H1 (cell line): Measurements from ENCODE around the gene RERE. TPM values are rescaled to one million over a fixed set of nuclear protein-coding genes. Genes with fewer than 3 reads are reported as not detected.

Source experiments
- CTCF ChIA-PET: fragments of 300-600 bp; sonication (Branson Sonifier 250); formaldehyde crosslinking; loops from one replicate; lab custom pipeline; 2021; ENCODE audit not compliant: partially characterized antibody; lab: Charles Lee
- POLR2A ChIA-PET: fragments of 300-600 bp; sonication (Branson Sonifier 250); formaldehyde crosslinking; loops from one replicate; lab custom pipeline; 2021; ENCODE audit warnings: inconsistent platforms; ENCODE audit not compliant: partially characterized antibody; lab: Charles Lee
- DNase-seq, 2 experiments: peaks; one replicate each; pipeline versions ENCODE4 v3.0.0 to v3.0.0-alpha.2; 2010 to 2022; ENCODE audit warnings: low spot score in 2 of 2, low read depth in 1 of 2, mixed read lengths in 1 of 2
- FAIRE-seq: peaks from 2 replicates; lab custom pipeline; 2011; peaks lifted over from hg19 to GRCh38; lab: Jason Lieb, UNC
- H2AFZ ChIP-seq: 2 replicates; pipeline ENCODE4 v1.8.1; 2012; ENCODE audit warnings: low read length, inconsistent platforms
- H2AK5ac ChIP-seq: 2 replicates; pipeline ENCODE4 v1.6.1; 2013; ENCODE audit warnings: low read depth, low read length
- H2BK120ac ChIP-seq: replicated peaks from 2 replicates; pipeline ENCODE3; 2013; ENCODE audit warnings: low read depth, low read length, inconsistent platforms
- H2BK12ac ChIP-seq: 2 replicates; pipeline ENCODE4 v1.6.1; 2013; ENCODE audit warnings: low read depth, low read length
- H2BK15ac ChIP-seq: 2 replicates; pipeline ENCODE4 v1.6.1; 2013; ENCODE audit warnings: low read length
- H2BK20ac ChIP-seq: 2 replicates; pipeline ENCODE4 v1.6.1; 2013; ENCODE audit warnings: low read length
- H2BK5ac ChIP-seq: 2 replicates; pipeline ENCODE4 v1.6.1; 2013; ENCODE audit warnings: low read depth, low read length
- H3K14ac ChIP-seq: 2 replicates; pipeline ENCODE4 v1.6.1; 2013; ENCODE audit warnings: inconsistent platforms; ENCODE audit not compliant: insufficient read length
- H3K18ac ChIP-seq: 2 replicates; pipeline ENCODE4 v1.6.1; 2013; ENCODE audit warnings: low read length; ENCODE audit errors: extremely low read depth
- H3K23ac ChIP-seq: 2 replicates; pipeline ENCODE4 v1.6.1; 2013; ENCODE audit warnings: inconsistent platforms; ENCODE audit not compliant: insufficient read length
- H3K23me2 ChIP-seq: 2 replicates; pipeline ENCODE4 v1.6.1; 2013; ENCODE audit warnings: low read depth, low read length
- H3K27ac ChIP-seq: 2 replicates; pipeline ENCODE4 v1.6.1; 2011; ENCODE audit warnings: low read depth, low read length, inconsistent platforms
- H3K27me3 ChIP-seq, 4 experiments: replicated peaks in 1 of 4; 1 replicate in 1 of 4; 2 replicates in 3 of 4; pipeline versions ENCODE4 v1.6.1 to v1.8.1; 2011 to 2013; ENCODE audit warnings: low read length in 3 of 4, mild to moderate bottlenecking in 3 of 4, inconsistent platforms in 2 of 4, mixed read lengths in 2 of 4, moderate library complexity in 1 of 4; ENCODE audit not compliant: control insufficient read depth in 3 of 4, insufficient read depth in 3 of 4; ENCODE audit errors: extremely low read depth in 1 of 4
- H3K36me3 ChIP-seq, 4 experiments: 2 replicates each; pipeline versions ENCODE4 v1.6.1 to v1.8.1; 2011 to 2013; ENCODE audit warnings: mild to moderate bottlenecking in 4 of 4, low read length in 3 of 4, moderate library complexity in 2 of 4, control low read depth in 1 of 4, inconsistent platforms in 1 of 4; ENCODE audit not compliant: insufficient read depth in 4 of 4, control insufficient read depth in 2 of 4
- H3K4ac ChIP-seq: replicated peaks from 2 replicates; pipeline ENCODE3; 2013; ENCODE audit warnings: low read length, low read depth, mixed read lengths, inconsistent platforms; ENCODE audit not compliant: insufficient read length
- H3K4me1 ChIP-seq, 4 experiments: replicated peaks in 1 of 4; 1 replicate in 1 of 4; 2 replicates in 3 of 4; pipeline versions ENCODE4 v1.6.1 to v1.8.1; 2011 to 2013; ENCODE audit warnings: low read length in 3 of 4, inconsistent platforms in 2 of 4, mixed read lengths in 1 of 4; ENCODE audit not compliant: insufficient read depth in 4 of 4, control insufficient read depth in 3 of 4
- H3K4me2 ChIP-seq, 2 experiments: 2 replicates each; pipeline versions ENCODE4 v1.6.1 to v1.8.1; 2011 to 2013; ENCODE audit warnings: low read depth in 2 of 2, low read length in 2 of 2, control low read depth in 1 of 2, inconsistent platforms in 1 of 2, mild to moderate bottlenecking in 1 of 2; ENCODE audit not compliant: insufficient read depth in 1 of 2
- H3K4me3 ChIP-seq, 4 experiments: fragments of 200-600, 300-600 bp in 1 of 4; sonication (generic), shearing (Covaris generic), sonication (Bioruptor Twin) in 1 of 4; 2 replicates each; pipeline versions ENCODE4 v1.5.1 to v1.8.1; 2011 to 2016; ENCODE audit warnings: low read length in 4 of 4, low read depth in 3 of 4, control low read depth in 2 of 4, inconsistent platforms in 2 of 4, mild to moderate bottlenecking in 2 of 4, mixed read lengths in 1 of 4, moderate library complexity in 1 of 4; ENCODE audit not compliant: insufficient read depth in 2 of 4; ENCODE audit errors: extremely low read depth in 1 of 4
- H3K56ac ChIP-seq: replicated peaks from 2 replicates; pipeline ENCODE3; 2013; ENCODE audit warnings: low read depth, mild to moderate bottlenecking, mixed read lengths, low read length, inconsistent platforms; ENCODE audit not compliant: insufficient read length
- H3K79me1 ChIP-seq: 2 replicates; pipeline ENCODE4 v1.6.1; 2013; ENCODE audit warnings: low read depth, low read length, control low read depth
- H3K79me2 ChIP-seq, 2 experiments: 2 replicates each; pipeline versions ENCODE4 v1.6.1 to v1.8.1; 2012 to 2013; ENCODE audit warnings: low read length in 2 of 2, mild to moderate bottlenecking in 2 of 2, inconsistent platforms in 1 of 2; ENCODE audit not compliant: insufficient read depth in 2 of 2, control insufficient read depth in 1 of 2
- H3K9ac ChIP-seq, 4 experiments: replicated peaks in 1 of 4; 1 replicate in 1 of 4; 2 replicates in 3 of 4; pipeline versions ENCODE4 v1.6.1 to v1.8.1; 2011 to 2013; ENCODE audit warnings: low read depth in 3 of 4, low read length in 3 of 4, control low read depth in 2 of 4, mild to moderate bottlenecking in 2 of 4, moderate library complexity in 2 of 4, inconsistent platforms in 1 of 4; ENCODE audit errors: extremely low read depth in 1 of 4
- H3K9me3 ChIP-seq, 2 experiments: 2 replicates each; pipeline versions ENCODE4 v1.6.1 to v1.8.1; 2012 to 2013; ENCODE audit warnings: mild to moderate bottlenecking in 2 of 2, moderate library complexity in 2 of 2, control low read depth in 1 of 2, inconsistent platforms in 1 of 2, low read depth in 1 of 2, low read length in 1 of 2, mixed read lengths in 1 of 2; ENCODE audit not compliant: insufficient read depth in 2 of 2
- H4K20me1 ChIP-seq, 2 experiments: replicated peaks in 1 of 2; 2 replicates each; pipeline versions ENCODE3 to v1.8.1; 2011 to 2013; ENCODE audit warnings: inconsistent platforms in 2 of 2, low read length in 2 of 2, mild to moderate bottlenecking in 1 of 2; ENCODE audit not compliant: insufficient read depth in 2 of 2, control insufficient read depth in 1 of 2
- H4K5ac ChIP-seq: 2 replicates; pipeline ENCODE4 v1.6.1; 2013; ENCODE audit warnings: low read length, low read depth, mixed read lengths, inconsistent platforms; ENCODE audit not compliant: insufficient read length
- H4K8ac ChIP-seq: 2 replicates; pipeline ENCODE4 v1.8.0; 2013; ENCODE audit warnings: mild to moderate bottlenecking, moderate library complexity, low read length, inconsistent platforms; ENCODE audit not compliant: insufficient read depth; ENCODE audit errors: extremely low read depth
- H4K91ac ChIP-seq: replicated peaks from 2 replicates; pipeline ENCODE3; 2013; ENCODE audit warnings: low read length, mixed read lengths, inconsistent platforms; ENCODE audit not compliant: insufficient read length
- BCL11A ChIP-seq, 2 experiments: IDR thresholded peaks; one replicate each; pipeline ENCODE4 v1.6.1; 2011; ENCODE audit warnings: low read depth in 2 of 2, low read length in 2 of 2, mild to moderate bottlenecking in 2 of 2
- CBX8 ChIP-seq: fragments of 300-800, 300-1000 bp; sonication (generic); IDR thresholded peaks from 2 replicates; pipeline ENCODE4 v1.7.1; 2016; ENCODE audit warnings: low read depth, low read length, borderline replicate concordance
- NANOG ChIP-seq: IDR thresholded peaks from 2 replicates; pipeline ENCODE4 v1.6.1; 2011; ENCODE audit warnings: low read length, low read depth, mild to moderate bottlenecking, inconsistent platforms; ENCODE audit not compliant: insufficient read depth, poor library complexity, severe bottlenecking
- POU5F1 ChIP-seq: IDR thresholded peaks from 2 replicates; pipeline ENCODE4 v1.6.1; 2011; ENCODE audit warnings: low read depth, mild to moderate bottlenecking, low read length, moderate library complexity
- RAD21 ChIP-seq, 2 experiments: IDR thresholded peaks in 1 of 2; conservative IDR thresholded peaks in 1 of 2; 2 replicates each; pipeline ENCODE4 v1.6.1; 2011; ENCODE audit warnings: low read depth in 2 of 2, low read length in 2 of 2, improper control_type of control experiment in 1 of 2, inconsistent platforms in 1 of 2, mild to moderate bottlenecking in 1 of 2, moderate library complexity in 1 of 2
- RBBP5 ChIP-seq: IDR thresholded peaks from 2 replicates; pipeline ENCODE4 v1.7.1; 2012; ENCODE audit warnings: low read depth, mild to moderate bottlenecking, inconsistent platforms, low read length, moderate library complexity, borderline replicate concordance
- RNF2 ChIP-seq: fragments of 200-900, 300-1000 bp; sonication (generic); IDR thresholded peaks from 2 replicates; pipeline ENCODE4 v1.7.1; 2016; ENCODE audit warnings: borderline replicate concordance, low read depth, mild to moderate bottlenecking, antibody characterized with exemption, low read length; ENCODE audit not compliant: poor library complexity, severe bottlenecking; ENCODE audit errors: missing control alignments
- SIN3A ChIP-seq, 2 experiments: IDR thresholded peaks in 1 of 2; conservative IDR thresholded peaks in 1 of 2; 2 replicates each; pipeline ENCODE4 v1.6.1; 2011 to 2012; ENCODE audit warnings: low read length in 2 of 2, improper control_type of control experiment in 1 of 2, low read depth in 1 of 2, mild to moderate bottlenecking in 1 of 2
- SP2 ChIP-seq: IDR thresholded peaks from 2 replicates; pipeline ENCODE4 v1.6.1; 2012; ENCODE audit warnings: mild to moderate bottlenecking, low read length, inconsistent platforms
- WGBS, 2 experiments: shearing (Covaris generic) in 1 of 2; methylation state at CpG; one replicate each; pipeline versions ENCODE4 v1.1.6 to v1.1.7; 2013 to 2015; ENCODE audit warnings: low lambda C conversion rate in 2 of 2, mixed read lengths in 2 of 2, inconsistent platforms in 1 of 2, low coverage in 1 of 2, missing lambda C conversion rate in 1 of 2; ENCODE audit not compliant: insufficient replicate concordance in 2 of 2, insufficient coverage in 1 of 2, insufficient read length in 1 of 2; ENCODE audit errors: extremely low coverage in 1 of 2, missing lambda C conversion rate in 1 of 2; 5-methylcytosine and 5-hydroxymethylcytosine counted together
- polyA plus RNA-seq, 7 experiments: library from polyadenylated mRNA; depleted of rRNA in 3 of 7; stranded (reverse) in 5 of 7; unstranded in 2 of 7; fragments of >200 nt in 5 of 7; fragments of 200-250 nt in 2 of 7; gene quantifications; 1 replicate in 5 of 7; 2 replicates in 1 of 7; 4 replicates in 1 of 7; pipeline versions ENCODE4 v1.2.1 to v1.2.3, GENCODE V29; 2011 to 2013; ENCODE audit warnings: missing spikeins in 2 of 7, mixed read lengths in 2 of 7
- total RNA-seq: library from RNA; stranded (reverse); fragmentation: NEBNext Ultra II Directional; extraction: Animal tissue kit (Norgen Biotek cat#: 25700); gene quantifications from 2 replicates; pipeline ENCODE4 v1.2.1, GENCODE V29; 2021

RERE gene
- total and polyA plus RNA-seq, 2 of the 8 experiments (the other 6 are each of a cell fraction or from before 2014, with no cell fraction given) = 15.3 to 142 TPM

GRCh38 chr1:8364528-8365442 lies 452.7 kb downstream of the RERE start:
- H3K4me3 ChIP-seq = no peak overlapping the region
- H2AFZ ChIP-seq = no peak overlapping the region
- no peak overlapping the region for H3K4me2 ChIP-seq
- WGBS, 2 experiments = 93% methylated on average over 23 of the region's 29 CpGs; no CpG with 5 or more reads in 1 of the 2 experiments
- no peak overlapping the region for H3K27ac ChIP-seq
- no peak overlapping the region for H3K9ac ChIP-seq
- peaks cover 0 to 3% of the 10 kb centered on the region in 2 experiments for H4K20me1 ChIP-seq
- no peak overlapping the region for H2BK120ac ChIP-seq
- H3K23me2 ChIP-seq = no peaks in the 10 kb centered on the region
- no peaks in the 10 kb centered on the region for H3K9me3 ChIP-seq
- no peak overlapping the region for H2BK20ac ChIP-seq
- peaks cover 11% of the 10 kb centered on the region for H3K79me1 ChIP-seq
- H3K27me3 ChIP-seq = no peaks in the 10 kb centered on the region
- H3K56ac ChIP-seq = no peak overlapping the region
- H3K36me3 ChIP-seq = peaks cover 4 to 40% (median 29%) of the 10 kb centered on the region in 4 experiments
- H2AK5ac ChIP-seq = no peak overlapping the region
- H3K14ac ChIP-seq = no peak overlapping the region
- peaks cover 0 to 24% of the 10 kb centered on the region in 2 experiments; a peak in 2 of 4 replicates for H3K79me2 ChIP-seq
- no peak overlapping the region for H3K4ac ChIP-seq
- ChIA-PET CTCF (interaction anchor here (0.6 to 6.1 kb wide), 10 partner anchors 14 to 189 kb away, joined by 3 to 42 read pairs (median 3); no protein-coding TSS in a partner anchor), POLR2A (interaction anchor here (0.6 kb wide), 1 partner anchor 17 kb away, joined by 3 read pairs; no protein-coding TSS in a partner anchor)
- H3K18ac ChIP-seq = no peak overlapping the region
- peaks cover 2 to 5% (median 3%) of the 10 kb centered on the region in 4 experiments; a peak in 4 of 7 replicates for H3K4me1 ChIP-seq
- H2BK15ac ChIP-seq = no peak overlapping the region
- H4K5ac ChIP-seq = no peak overlapping the region
- H2BK5ac ChIP-seq = no peak overlapping the region
- no peak overlapping the region for H2BK12ac ChIP-seq
- no peak for FAIRE-seq
- H4K8ac ChIP-seq = no peak overlapping the region
- no peak overlapping the region for H4K91ac ChIP-seq
- H3K23ac ChIP-seq = no peak overlapping the region
- DNase-seq = no peak
- TF ChIP-seq RNF2 (no peak), CBX8 (no peak), SP2 (no peak), RBBP5 (no peak), SIN3A (conservative IDR thresholded peaks at IDR 0.05 in 1 of 2, IDR thresholded peaks at IDR 0.05 in 1 of 2; ENCODE audit: low read depth in 1 of 2, low read length in 2 of 2) (no peak), NANOG (no peak), BCL11A (IDR thresholded peaks at IDR 0.05; ENCODE audit: low read depth in 2 of 2, low read length in 2 of 2) (no peak), RAD21 (IDR thresholded peaks at IDR 0.05 in 1 of 2, conservative IDR thresholded peaks at IDR 0.05 in 1 of 2; ENCODE audit: low read depth in 2 of 2, low read length in 2 of 2) (no peak), POU5F1 (no peak)
